Large intestine (tissue), 3 donors: Measurements from ENCODE around the gene GRM7. TPM values are rescaled to one million over a fixed set of nuclear protein-coding genes. Genes with fewer than 3 reads are reported as not detected.

Experiments
- DNase-seq, 2 donors: peaks; one replicate each; pipeline versions ENCODE4 v3.0.0 to v3.0.0-alpha.2; 2013
- H3K27ac ChIP-seq: one replicate; pipeline ENCODE4 v1.5.1; 2013; ENCODE audit warnings: low read length
- H3K27me3 ChIP-seq: 2 replicates; pipeline ENCODE4 v1.6.1; 2013; ENCODE audit warnings: low read length; ENCODE audit not compliant: control insufficient read depth, insufficient read depth
- H3K36me3 ChIP-seq: 2 replicates; pipeline ENCODE4 v1.6.1; 2013; ENCODE audit warnings: low read length; ENCODE audit not compliant: control insufficient read depth, insufficient read depth
- H3K4me1 ChIP-seq: one replicate; pipeline ENCODE4 v1.6.1; 2013; ENCODE audit warnings: low read length; ENCODE audit not compliant: control insufficient read depth, insufficient read depth
- H3K4me3 ChIP-seq: one replicate; pipeline ENCODE4 v1.5.1; 2013; ENCODE audit warnings: low read length
- H3K9me3 ChIP-seq: one replicate; pipeline ENCODE4 v1.6.1; 2013; ENCODE audit warnings: mild to moderate bottlenecking, low read depth, low read length, moderate library complexity; ENCODE audit not compliant: control insufficient read depth
- WGBS: methylation state at CpG from one replicate; pipeline ENCODE4 v1.1.5; 2013; ENCODE audit warnings: low lambda C conversion rate; ENCODE audit not compliant: insufficient coverage; 5-methylcytosine and 5-hydroxymethylcytosine counted together
- polyA plus RNA-seq: library from polyadenylated mRNA; unstranded; fragments of 120-200 nt; gene quantifications from one replicate; pipeline ENCODE4 v1.2.1, GENCODE V29; 2013

GRM7 gene
- polyA plus RNA-seq, 1 donor = 0.36 TPM

DNA sequence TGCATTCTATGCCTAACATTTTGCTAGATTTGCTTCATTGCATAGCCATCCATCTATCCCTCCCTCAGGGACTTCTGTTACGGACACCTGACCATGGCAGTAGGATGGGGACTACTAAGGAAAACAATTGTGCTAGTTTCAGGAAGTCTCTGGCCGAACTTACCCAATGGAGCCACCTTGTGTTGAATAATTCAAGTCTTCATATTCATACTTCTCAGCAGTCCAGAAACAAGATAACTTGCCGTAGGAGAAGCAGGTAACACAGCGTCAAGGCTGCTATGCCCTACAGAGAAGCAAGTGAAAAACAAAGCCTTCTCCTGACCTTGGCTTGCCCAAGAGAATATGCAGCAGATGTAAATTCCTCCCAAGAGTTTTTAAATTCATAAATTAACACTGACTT lies 685.3 kb downstream of the GRM7 start:
- Histone ChIP-seq H3K27me3 (no peaks in the 10 kb centered on the region), H3K4me1 (no peaks in the 10 kb centered on the region), H3K9me3 (peaks cover 3% of the 10 kb centered on the region), H3K27ac (no peak overlapping the region), H3K36me3 (no peaks in the 10 kb centered on the region), H3K4me3 (no peak overlapping the region)
- no peak for DNase-seq
- WGBS = 100% methylated on average over 2 of the region's 4 CpGs

DNA sequence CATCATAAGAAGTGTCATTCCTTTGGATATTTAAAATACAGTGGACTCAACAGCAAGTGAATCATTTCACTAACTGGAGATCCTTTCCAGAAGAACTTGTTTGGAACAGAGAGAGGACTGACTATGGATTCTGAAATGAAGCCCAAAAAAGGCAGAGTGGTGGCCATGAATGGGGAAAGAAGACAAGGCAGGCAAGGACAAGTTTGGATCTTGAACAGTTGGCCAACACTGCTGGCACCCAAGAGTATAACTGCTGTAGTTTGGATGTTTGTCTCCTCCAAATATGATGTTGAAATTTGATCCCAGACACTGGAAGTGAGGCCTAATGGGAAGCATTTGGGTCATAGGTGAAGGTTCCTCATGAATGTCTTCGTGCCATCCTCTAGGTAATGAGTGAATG lies 686.9 kb downstream of the GRM7 start:
- Histone ChIP-seq H3K27ac (no peak overlapping the region), H3K27me3 (no peaks in the 10 kb centered on the region), H3K4me3 (no peak overlapping the region), H3K9me3 (peaks cover 3% of the 10 kb centered on the region), H3K36me3 (no peaks in the 10 kb centered on the region), H3K4me1 (no peaks in the 10 kb centered on the region)
- no peak for DNase-seq
- no CpG with 5 or more reads among the region's 1 CpG for WGBS

DNA sequence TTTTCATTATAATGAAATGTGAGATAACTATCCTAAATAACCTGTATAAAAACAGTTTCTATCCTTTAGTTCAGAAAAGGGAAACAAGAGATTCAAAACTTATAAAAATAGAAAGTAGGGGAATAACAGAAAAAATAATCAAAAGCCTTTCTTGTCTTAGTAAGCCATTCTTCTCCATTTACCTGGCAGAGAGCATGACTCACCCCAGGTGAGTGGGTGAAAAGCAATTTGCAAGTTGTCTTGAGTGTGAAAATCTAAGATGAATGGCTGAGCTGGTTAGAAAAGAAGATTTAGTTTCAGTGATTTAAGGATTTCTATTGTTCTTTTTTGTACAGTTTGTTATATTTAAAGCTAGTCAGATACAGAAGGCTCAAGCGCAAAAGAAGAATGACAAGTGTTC lies 702.0 kb downstream of the GRM7 start:
- no peak for DNase-seq
- H3K36me3 ChIP-seq = no peaks in the 10 kb centered on the region
- no peaks in the 10 kb centered on the region for H3K4me1 ChIP-seq
- no peak overlapping the region for H3K4me3 ChIP-seq
- 29% methylated on average over 1 of the region's 1 CpG for WGBS
- no peaks in the 10 kb centered on the region for H3K9me3 ChIP-seq
- H3K27me3 ChIP-seq = no peaks in the 10 kb centered on the region
- H3K27ac ChIP-seq = no peak overlapping the region

DNA sequence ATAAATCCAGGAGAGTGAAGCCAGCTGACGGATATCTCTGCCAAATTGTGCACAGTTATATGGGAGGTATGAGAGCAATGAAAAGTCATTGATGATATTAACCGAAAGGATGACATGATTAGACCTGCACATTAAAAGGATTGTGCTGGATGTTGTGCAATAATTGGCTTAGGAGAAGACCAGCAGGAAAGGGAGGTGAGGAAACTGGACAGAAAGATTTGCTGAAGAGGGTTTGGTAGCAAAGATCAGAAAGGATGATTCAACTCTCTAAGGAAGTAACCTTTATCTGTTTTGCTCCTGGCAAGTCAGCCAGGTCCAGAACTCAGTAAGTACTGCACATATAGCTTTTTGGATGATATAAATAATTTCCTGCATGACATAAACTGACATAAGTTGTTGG lies 704.7 kb downstream of the GRM7 start:
- H3K36me3 ChIP-seq = no peaks in the 10 kb centered on the region
- H3K9me3 ChIP-seq = peaks cover 8% of the 10 kb centered on the region
- H3K27me3 ChIP-seq = no peaks in the 10 kb centered on the region
- no peaks in the 10 kb centered on the region for H3K4me1 ChIP-seq
- 60% methylated on average over 1 of the region's 2 CpGs for WGBS
- H3K27ac ChIP-seq = no peak overlapping the region
- H3K4me3 ChIP-seq = no peak overlapping the region
- no peak for DNase-seq

DNA sequence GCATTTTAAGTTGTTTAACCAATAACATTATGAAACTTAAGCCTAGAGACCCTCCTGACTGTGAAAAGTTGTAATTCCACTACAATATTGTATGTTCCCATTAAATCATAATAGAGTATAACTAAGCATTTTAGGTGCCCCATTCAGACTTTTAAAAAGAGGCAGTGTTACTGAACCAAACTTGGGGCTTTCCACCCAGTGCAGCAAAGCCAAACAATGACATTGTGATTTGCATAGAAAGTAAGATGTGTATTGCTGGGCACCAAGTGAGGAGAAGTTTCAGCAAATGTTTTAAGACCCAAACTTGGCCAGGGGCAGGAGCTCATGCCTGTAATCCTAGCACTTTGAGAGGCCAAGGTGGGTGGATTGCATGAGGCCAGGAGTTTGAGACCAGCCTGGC lies 706.2 kb downstream of the GRM7 start:
- H3K9me3 ChIP-seq = peaks cover 13% of the 10 kb centered on the region
- no peak overlapping the region for H3K4me3 ChIP-seq
- H3K27me3 ChIP-seq = no peaks in the 10 kb centered on the region
- DNase-seq = no peak
- H3K4me1 ChIP-seq = no peaks in the 10 kb centered on the region
- H3K36me3 ChIP-seq = no peaks in the 10 kb centered on the region
- H3K27ac ChIP-seq = no peak overlapping the region

DNA sequence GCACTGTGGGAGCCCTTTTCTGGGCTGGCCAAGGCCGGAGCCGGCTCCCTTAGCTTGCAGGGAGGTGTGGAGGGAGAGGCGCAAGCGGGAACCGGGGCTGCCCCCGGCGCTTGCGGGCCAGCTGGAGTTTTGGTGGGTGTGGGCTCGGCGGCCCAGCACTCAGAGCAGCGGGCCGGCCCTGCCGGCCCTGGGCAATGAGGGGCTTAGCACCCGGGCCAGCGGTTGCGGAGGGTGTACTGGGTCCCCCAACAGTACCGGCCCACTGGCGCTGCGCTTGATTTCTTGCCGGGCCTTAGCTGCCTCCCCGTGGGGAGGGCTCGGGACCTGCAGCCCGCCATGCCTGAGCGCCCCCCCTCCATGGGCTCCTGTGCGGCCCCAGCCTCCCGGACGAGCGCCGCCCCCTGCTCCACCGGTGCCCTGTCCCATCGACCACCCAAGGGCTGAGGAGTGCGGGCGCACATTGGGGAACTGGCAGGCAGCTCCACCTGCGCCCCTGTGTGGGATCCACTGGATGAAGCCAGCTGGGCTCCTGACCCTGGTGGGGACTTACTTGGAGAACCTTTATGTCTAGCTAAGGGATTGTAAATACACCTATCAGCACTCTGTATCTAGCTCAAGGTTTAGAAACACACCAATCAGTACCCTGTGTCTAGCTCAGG lies 707.7 kb downstream of the GRM7 start:
- no peaks in the 10 kb centered on the region for H3K4me1 ChIP-seq
- peaks cover 13% of the 10 kb centered on the region for H3K9me3 ChIP-seq
- no peaks in the 10 kb centered on the region for H3K36me3 ChIP-seq
- no peaks in the 10 kb centered on the region for H3K27me3 ChIP-seq
- DNase-seq = no peak
- H3K4me3 ChIP-seq = no peak overlapping the region
- WGBS = no CpG with 5 or more reads among the region's 34 CpGs
- H3K27ac ChIP-seq = no peak overlapping the region

DNA sequence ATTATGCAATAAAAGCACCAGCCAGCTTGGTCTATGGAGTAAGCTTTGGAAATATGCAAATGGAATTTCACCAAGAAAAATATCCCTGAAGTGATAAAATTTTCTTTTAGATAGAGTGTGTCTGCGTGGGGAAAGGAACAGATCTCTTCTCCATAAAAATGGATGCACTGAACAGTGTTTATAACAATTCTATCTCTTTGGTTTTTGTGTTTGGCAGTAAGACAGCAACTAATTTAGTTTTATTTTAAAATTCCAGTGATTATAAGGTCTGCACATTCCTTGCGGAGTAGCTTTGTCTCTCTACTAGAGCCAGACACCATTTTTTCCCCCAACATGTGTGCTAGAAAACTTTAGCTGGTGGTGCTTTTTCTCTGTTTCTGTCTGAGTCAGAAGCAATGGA lies 712.4 kb downstream of the GRM7 start:
- no peaks in the 10 kb centered on the region for H3K4me1 ChIP-seq
- H3K36me3 ChIP-seq = no peaks in the 10 kb centered on the region
- no peaks in the 10 kb centered on the region for H3K27me3 ChIP-seq
- peaks cover 11% of the 10 kb centered on the region for H3K9me3 ChIP-seq
- no CpG with 5 or more reads among the region's 2 CpGs for WGBS
- H3K4me3 ChIP-seq = no peak overlapping the region
- DNase-seq = no peak
- no peak overlapping the region for H3K27ac ChIP-seq

DNA sequence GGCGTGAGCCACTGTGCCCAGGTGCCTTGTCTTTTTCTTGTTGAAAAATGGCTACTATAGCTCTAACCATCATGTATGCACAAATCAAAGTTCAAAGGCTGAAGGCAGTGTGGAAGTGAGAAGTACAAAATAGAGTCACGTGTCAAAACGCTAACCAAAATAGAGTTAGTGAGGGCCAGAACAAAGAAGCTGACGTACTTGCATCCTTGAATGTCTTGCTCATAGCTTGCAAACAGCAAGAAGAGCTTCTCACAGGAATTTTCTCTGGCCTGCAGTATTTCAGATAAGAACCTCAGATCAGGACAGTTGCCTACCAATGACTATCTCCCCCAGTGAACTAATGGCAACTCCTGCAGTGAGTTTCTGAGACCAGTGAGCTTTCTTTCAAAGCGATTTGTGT lies 713.5 kb downstream of the GRM7 start:
- Histone ChIP-seq H3K36me3 (no peaks in the 10 kb centered on the region), H3K4me1 (no peaks in the 10 kb centered on the region), H3K27ac (no peak overlapping the region), H3K9me3 (peaks cover 5% of the 10 kb centered on the region), H3K4me3 (no peak overlapping the region), H3K27me3 (no peaks in the 10 kb centered on the region)
- WGBS = 87% methylated on average over 3 of the region's 5 CpGs
- no peak for DNase-seq

DNA sequence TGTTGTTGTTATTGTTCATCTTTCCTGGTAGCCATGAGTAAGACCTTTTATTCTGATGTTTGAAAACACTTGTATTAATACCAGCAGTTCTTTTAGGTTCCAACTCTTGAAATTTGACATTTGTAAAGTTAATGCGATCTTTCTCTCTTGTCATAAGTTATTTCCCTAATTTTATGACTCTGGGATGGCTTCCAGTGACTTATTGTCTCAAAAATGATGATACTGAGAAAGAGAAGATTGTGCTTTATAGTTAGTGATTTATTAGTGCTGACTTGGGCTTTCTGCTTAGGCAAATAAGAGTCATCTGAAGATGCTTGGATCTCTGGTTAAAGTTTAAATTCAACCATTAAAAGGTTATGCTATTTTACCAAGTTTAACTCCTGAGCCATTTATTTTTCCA lies 715.2 kb downstream of the GRM7 start:
- H3K27ac ChIP-seq = no peak overlapping the region
- 50% methylated on average over 1 of the region's 1 CpG for WGBS
- H3K4me1 ChIP-seq = no peaks in the 10 kb centered on the region
- H3K9me3 ChIP-seq = peaks cover 5% of the 10 kb centered on the region
- H3K4me3 ChIP-seq = no peak overlapping the region
- H3K36me3 ChIP-seq = no peaks in the 10 kb centered on the region
- no peak for DNase-seq
- no peaks in the 10 kb centered on the region for H3K27me3 ChIP-seq

DNA sequence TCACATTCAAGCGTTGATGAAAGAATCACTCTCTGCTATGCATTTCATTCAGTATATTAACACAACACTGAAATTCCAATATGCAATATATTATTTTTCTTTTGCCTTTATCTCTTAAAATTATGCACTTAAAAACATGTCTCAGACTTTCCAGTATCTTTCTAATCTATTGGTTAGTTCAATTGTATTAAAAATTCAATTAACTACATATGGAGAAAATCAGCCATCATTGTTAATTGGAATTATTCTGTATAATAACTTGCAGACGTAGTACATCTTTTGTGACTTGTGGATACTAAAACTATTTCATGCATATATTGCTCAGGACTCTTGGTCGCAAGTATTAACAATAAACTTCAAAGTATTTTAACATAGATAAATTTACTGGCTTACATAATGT lies 715.6 kb downstream of the GRM7 start:
- DNase-seq = no peak
- Histone ChIP-seq H3K4me3 (no peak overlapping the region), H3K36me3 (no peaks in the 10 kb centered on the region), H3K4me1 (no peaks in the 10 kb centered on the region), H3K27me3 (no peaks in the 10 kb centered on the region), H3K9me3 (peaks cover 2% of the 10 kb centered on the region), H3K27ac (no peak overlapping the region)
- 67% methylated on average over 1 of the region's 3 CpGs for WGBS

DNA sequence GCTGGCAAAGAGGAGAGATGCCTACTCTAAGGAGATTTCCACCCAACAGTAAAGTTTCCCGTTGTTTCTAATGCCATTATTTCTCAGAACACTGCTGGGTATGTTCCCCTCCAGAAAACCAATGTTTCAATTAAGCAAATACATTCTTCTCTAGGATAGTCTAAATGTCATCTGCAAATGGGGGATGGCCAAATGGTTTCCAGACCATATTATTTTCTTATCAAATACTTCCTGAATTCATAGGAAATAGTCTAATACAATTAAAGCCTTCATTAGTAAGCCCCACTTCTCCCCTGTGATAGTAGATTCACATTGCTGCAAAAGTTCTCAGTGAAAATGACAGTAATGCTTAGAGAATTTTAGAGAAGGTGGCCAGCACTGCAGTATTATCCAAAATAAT lies 716.6 kb downstream of the GRM7 start:
- WGBS = 75% methylated on average over 1 of the region's 1 CpG

More for the DNA sequence above, 716.6 kb downstream of the GRM7 start:
- Histone ChIP-seq H3K27ac (no peak overlapping the region), H3K9me3 (no peaks in the 10 kb centered on the region), H3K4me1 (no peaks in the 10 kb centered on the region), H3K4me3 (no peak overlapping the region), H3K36me3 (no peaks in the 10 kb centered on the region), H3K27me3 (no peaks in the 10 kb centered on the region)
- no peak for DNase-seq
